GM19452 (cell line): ENCODE results near the gene PLB1.

Experiments used
- ATAC-seq: cut with Tn5 transposase; IDR thresholded peaks from one replicate; pipeline ENCODE4 v1.9.1; 2021; ENCODE audit not compliant: unreplicated experiment

Gene PLB1

GRCh38 chr2:28563869-28564268 is 68.0 kb downstream of the PLB1 start:
- ATAC-seq: no peak

- ATAC-seq: no peak
Observed at GRCh38 chr2:28564346-28564745, 68.5 kb downstream of the PLB1 start.

GRCh38 chr2:28565033-28565432 is 69.2 kb downstream of the PLB1 start:
- no peak for ATAC-seq

GRCh38 chr2:28565720-28566295 is 69.9 kb downstream of the PLB1 start:
- ATAC-seq: no peak

- peak; percentile 96 for ATAC-seq
Observed at GRCh38 chr2:28566521-28567041, 70.7 kb downstream of the PLB1 start.

- ATAC-seq: peak; percentile 17
Observed at GRCh38 chr2:28567061-28567471, 71.2 kb downstream of the PLB1 start.

- no peak for ATAC-seq
Observed at GRCh38 chr2:28568036-28568435, 72.2 kb downstream of the PLB1 start.

- no peak for ATAC-seq
Observed at GRCh38 chr2:28568533-28568932, 72.7 kb downstream of the PLB1 start.

GRCh38 chr2:28570431-28570830 is 74.6 kb downstream of the PLB1 start:
- no peak for ATAC-seq

- no peak for ATAC-seq
Observed at GRCh38 chr2:28576714-28577113, 80.9 kb downstream of the PLB1 start.

- no peak for ATAC-seq
Observed at GRCh38 chr2:28577791-28578680, 82.2 kb downstream of the PLB1 start.

GRCh38 chr2:28578774-28579173 is 82.9 kb downstream of the PLB1 start:
- ATAC-seq: no peak

- ATAC-seq: no peak
Observed at GRCh38 chr2:28579606-28580005, 83.7 kb downstream of the PLB1 start.

GRCh38 chr2:28580078-28580477 is 84.2 kb downstream of the PLB1 start:
- ATAC-seq: no peak

GRCh38 chr2:28581312-28581711 is 85.5 kb downstream of the PLB1 start:
- no peak for ATAC-seq

- no peak for ATAC-seq
Observed at GRCh38 chr2:28582152-28582551, 86.3 kb downstream of the PLB1 start.

- no peak for ATAC-seq
Observed at GRCh38 chr2:28582595-28582994, 86.7 kb downstream of the PLB1 start.

- peak; percentile 64 for ATAC-seq
Observed at GRCh38 chr2:28583899-28584553, 88.2 kb downstream of the PLB1 start.

- ATAC-seq: no peak
Observed at GRCh38 chr2:28586867-28587266, 91.0 kb downstream of the PLB1 start.

- no peak for ATAC-seq
Observed at GRCh38 chr2:28587526-28588291, 91.8 kb downstream of the PLB1 start.

- no peak for ATAC-seq
Observed at GRCh38 chr2:28588292-28588670, 92.4 kb downstream of the PLB1 start.
